C4-2B (cell line): ENCODE measurements around the gene GALR3.

Source experiments
- H3K27ac ChIP-seq: fragments of 450-650 bp; 2 replicates; pipeline ENCODE4 v1.5.1; 2017
- ZFX ChIP-seq: fragments of 450-650 bp; IDR thresholded peaks from 2 replicates; pipeline ENCODE4 v1.6.1; 2017
- TF ChIP-seq, protein P1 (sequence below): fragments of 450-650 bp; conservative IDR thresholded peaks from 2 replicates; pipeline ENCODE4 v1.5.1; 2017; ENCODE audit warnings: mild to moderate bottlenecking

GALR3 gene

DNA sequence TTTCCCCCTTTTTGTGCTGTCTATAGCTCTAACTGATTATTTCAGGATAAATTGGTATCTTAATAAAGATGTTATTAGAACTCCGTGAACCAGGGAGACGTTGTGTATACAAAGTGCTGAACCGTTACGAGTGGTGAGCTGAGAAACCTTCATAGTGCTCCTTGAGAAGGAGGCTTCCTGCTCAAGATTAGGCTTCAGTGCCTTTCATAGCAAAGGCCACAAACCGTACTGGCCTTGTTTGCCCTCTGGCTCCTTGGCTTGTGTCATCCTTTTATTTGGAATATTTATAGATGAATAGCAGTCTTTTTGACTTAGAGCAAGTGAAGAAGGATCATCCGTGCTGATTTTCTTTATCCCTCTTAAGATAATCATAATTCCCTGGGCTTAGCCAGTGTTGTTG lies 42.3 kb downstream of the GALR3 start:
- TF ChIP-seq ZFX: no peak
- TF ChIP-seq, protein P1, sequence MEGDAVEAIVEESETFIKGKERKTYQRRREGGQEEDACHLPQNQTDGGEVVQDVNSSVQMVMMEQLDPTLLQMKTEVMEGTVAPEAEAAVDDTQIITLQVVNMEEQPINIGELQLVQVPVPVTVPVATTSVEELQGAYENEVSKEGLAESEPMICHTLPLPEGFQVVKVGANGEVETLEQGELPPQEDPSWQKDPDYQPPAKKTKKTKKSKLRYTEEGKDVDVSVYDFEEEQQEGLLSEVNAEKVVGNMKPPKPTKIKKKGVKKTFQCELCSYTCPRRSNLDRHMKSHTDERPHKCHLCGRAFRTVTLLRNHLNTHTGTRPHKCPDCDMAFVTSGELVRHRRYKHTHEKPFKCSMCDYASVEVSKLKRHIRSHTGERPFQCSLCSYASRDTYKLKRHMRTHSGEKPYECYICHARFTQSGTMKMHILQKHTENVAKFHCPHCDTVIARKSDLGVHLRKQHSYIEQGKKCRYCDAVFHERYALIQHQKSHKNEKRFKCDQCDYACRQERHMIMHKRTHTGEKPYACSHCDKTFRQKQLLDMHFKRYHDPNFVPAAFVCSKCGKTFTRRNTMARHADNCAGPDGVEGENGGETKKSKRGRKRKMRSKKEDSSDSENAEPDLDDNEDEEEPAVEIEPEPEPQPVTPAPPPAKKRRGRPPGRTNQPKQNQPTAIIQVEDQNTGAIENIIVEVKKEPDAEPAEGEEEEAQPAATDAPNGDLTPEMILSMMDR: no peak
- no peak overlapping the region for H3K27ac ChIP-seq

DNA sequence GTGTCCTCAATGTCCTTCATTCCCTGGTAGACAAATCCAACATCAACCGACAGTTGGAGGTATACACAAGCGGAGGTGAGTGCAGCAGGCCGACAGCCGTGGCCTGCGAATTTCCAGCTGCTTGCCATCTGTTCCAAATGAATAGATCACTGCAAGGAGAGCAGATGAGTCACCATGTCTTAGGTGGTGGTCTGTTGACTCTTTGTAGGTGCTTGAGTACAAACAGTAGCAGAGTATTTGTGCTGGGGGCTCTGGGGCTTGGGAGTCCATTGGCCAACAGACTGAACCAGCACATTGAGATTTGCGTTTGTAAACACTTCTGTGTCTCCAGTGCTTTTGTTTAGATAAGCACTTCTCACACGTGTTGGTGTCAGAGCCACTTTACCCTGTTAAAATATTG lies 47.1 kb downstream of the GALR3 start:
- no peak overlapping the region for H3K27ac ChIP-seq
- TF ChIP-seq, protein P1: no peak
- TF ChIP-seq ZFX: no peak
